Lower leg skin (tissue), 3 donors: ENCODE results near the gene EPN1.

Source experiments
- CTCF ChIP-seq, 3 donors: fragments of 450-650 bp; IDR thresholded peaks; one replicate each; pipeline ENCODE4 v1.5.1; 2016; ENCODE audit warnings: antibody characterized with exemption in 3 of 3, mild to moderate bottlenecking in 3 of 3, moderate library complexity in 2 of 3
- POLR2A ChIP-seq, 2 donors: fragments of 450-650 bp; IDR thresholded peaks; one replicate each; pipeline ENCODE4 v1.6.1; 2016 to 2017; ENCODE audit warnings: antibody characterized with exemption in 2 of 2, mild to moderate bottlenecking in 1 of 2, moderate library complexity in 1 of 2

GRCh38 chr19:55655648-55656040 lies 19.4 kb upstream of the EPN1 start:
- TF ChIP-seq CTCF (IDR thresholded peaks at IDR 0.05) (no peak), POLR2A (IDR thresholded peaks at IDR 0.05) (no peak)
